ENCODE data around the gene SLC29A1. TPM values are rescaled to one million over a fixed set of nuclear protein-coding genes. Genes with fewer than 3 reads are reported as not detected.

SLC29A1 gene
- total RNA-seq, 1 experiment from 2014 or later = 108 TPM

- Histone ChIP-seq H3K36me3 (ENCODE audit: insufficient read depth, low read length, poor library complexity, severe bottlenecking) (no peaks in the 10 kb centered on the region), H3K27ac (ENCODE audit: low read depth, low read length, poor library complexity, severe bottlenecking) (no peak overlapping the region), H3K4me3 (ENCODE audit: low read depth, low read length, poor library complexity, severe bottlenecking) (no peak overlapping the region), H3K4me1 (ENCODE audit: insufficient read depth, low read length, poor library complexity, severe bottlenecking) (no peaks in the 10 kb centered on the region), H3K9me3 (ENCODE audit: low read depth, low read length, poor library complexity, severe bottlenecking) (no peaks in the 10 kb centered on the region), H3K27me3 (replicated peaks; ENCODE audit: insufficient read depth, low read depth, low read length, poor library complexity) (no peaks in the 10 kb centered on the region)
- ChIA-PET POLR2A (ENCODE audit: low non-redundant PET) (no interaction called here), CTCF (no interaction called here)
- no TSS peak for BruUV-seq (replicated peaks)
- DNase-seq (ENCODE audit: low spot score) = no peak
- intact Hi-C loops (cut with micrococcal nuclease; ENCODE audit: unreplicated experiment) = no loop called here
- TF ChIP-seq EZH2 (IDR thresholded peaks at IDR 0.05; ENCODE audit: borderline replicate concordance, low read depth, low read length, poor library complexity, severe bottlenecking) (no peak), CTCF (conservative IDR thresholded peaks at IDR 0.05; ENCODE audit: low read depth, low read length) (no peak)
These were observed 24.7 kb upstream of the SLC29A1 start for GRCh38 chr6:44198684-44199083.

- intact Hi-C loops (cut with micrococcal nuclease; ENCODE audit: unreplicated experiment) = no loop called here
- no peak for TF ChIP-seq EZH2 (IDR thresholded peaks at IDR 0.05; ENCODE audit: borderline replicate concordance, low read depth, low read length, poor library complexity, severe bottlenecking)
- TF ChIP-seq CTCF (conservative IDR thresholded peaks at IDR 0.05; ENCODE audit: low read depth, low read length) = no peak
These were observed 23.5 kb upstream of the SLC29A1 start for GRCh38 chr6:44199883-44200282.

GRCh38 chr6:44201200-44201599 lies 22.2 kb upstream of the SLC29A1 start:
- no TSS peak for BruUV-seq (replicated peaks)
- intact Hi-C loops (cut with micrococcal nuclease; ENCODE audit: unreplicated experiment) = no loop called here
- DNase-seq (ENCODE audit: low spot score) = no peak
- ChIA-PET POLR2A (ENCODE audit: low non-redundant PET) (interaction anchor here (0.6 kb wide), 1 partner anchor 45 kb away, joined by 3 read pairs; no protein-coding TSS in a partner anchor), CTCF (no interaction called here)
- Histone ChIP-seq H3K27ac (ENCODE audit: low read depth, low read length, poor library complexity, severe bottlenecking) (no peak overlapping the region), H3K27me3 (replicated peaks; ENCODE audit: insufficient read depth, low read depth, low read length, poor library complexity) (no peaks in the 10 kb centered on the region), H3K36me3 (ENCODE audit: insufficient read depth, low read length, poor library complexity, severe bottlenecking) (no peaks in the 10 kb centered on the region), H3K4me3 (ENCODE audit: low read depth, low read length, poor library complexity, severe bottlenecking) (no peak overlapping the region), H3K4me1 (ENCODE audit: insufficient read depth, low read length, poor library complexity, severe bottlenecking) (no peaks in the 10 kb centered on the region), H3K9me3 (ENCODE audit: low read depth, low read length, poor library complexity, severe bottlenecking) (no peaks in the 10 kb centered on the region)
- TF ChIP-seq CTCF (conservative IDR thresholded peaks at IDR 0.05; ENCODE audit: low read depth, low read length) = no peak
- TF ChIP-seq EZH2 (IDR thresholded peaks at IDR 0.05; ENCODE audit: borderline replicate concordance, low read depth, low read length, poor library complexity, severe bottlenecking) = no peak

More at GRCh38 chr6:44199883-44200282, 23.5 kb upstream of the SLC29A1 start:
- Histone ChIP-seq H3K9me3 (ENCODE audit: low read depth, low read length, poor library complexity, severe bottlenecking) (no peaks in the 10 kb centered on the region), H3K4me3 (ENCODE audit: low read depth, low read length, poor library complexity, severe bottlenecking) (no peak overlapping the region), H3K4me1 (ENCODE audit: insufficient read depth, low read length, poor library complexity, severe bottlenecking) (no peaks in the 10 kb centered on the region), H3K36me3 (ENCODE audit: insufficient read depth, low read length, poor library complexity, severe bottlenecking) (no peaks in the 10 kb centered on the region), H3K27me3 (replicated peaks; ENCODE audit: insufficient read depth, low read depth, low read length, poor library complexity) (no peaks in the 10 kb centered on the region), H3K27ac (ENCODE audit: low read depth, low read length, poor library complexity, severe bottlenecking) (no peak overlapping the region)
- ChIA-PET POLR2A (ENCODE audit: low non-redundant PET) (no interaction called here), CTCF (no interaction called here)
- no peak for DNase-seq (ENCODE audit: low spot score)
- BruUV-seq (replicated peaks) = no TSS peak

Data from A673 (cell line).